Loucy (cell line): Measurements from ENCODE around the gene PTPRN2.

Experiments used
- H2AFZ ChIP-seq: fragments of 200-600 bp; sonication (generic); 2 replicates; pipeline ENCODE4 v1.6.0; 2016; ENCODE audit warnings: antibody characterized with exemption, mild to moderate bottlenecking, low read length, moderate library complexity
- H3F3A ChIP-seq: fragments of 200-600 bp; 2 replicates; pipeline ENCODE4 v1.6.0; 2016; ENCODE audit warnings: antibody characterized with exemption, low read depth, mild to moderate bottlenecking
- H3K27me3 ChIP-seq: fragments of 200-600 bp; sonication (generic); 2 replicates; pipeline ENCODE4 v1.6.1; 2014; ENCODE audit warnings: low read length, mild to moderate bottlenecking; ENCODE audit not compliant: insufficient read depth, poor library complexity, severe bottlenecking
- H3K36me3 ChIP-seq: fragments of 200-600 bp; sonication (generic); 2 replicates; pipeline ENCODE4 v1.6.1; 2016; ENCODE audit warnings: low read length; ENCODE audit not compliant: insufficient read depth
- H3K4me1 ChIP-seq: fragments of 200-600 bp; sonication (generic); 2 replicates; pipeline ENCODE4 v1.5.1; 2014; ENCODE audit warnings: low read length, mild to moderate bottlenecking; ENCODE audit not compliant: insufficient read depth, poor library complexity, severe bottlenecking
- H3K4me2 ChIP-seq: fragments of 200-600 bp; sonication (generic); 2 replicates; pipeline ENCODE4 v1.6.0; 2014; ENCODE audit warnings: antibody characterized with exemption, low read length, low read depth, mild to moderate bottlenecking; ENCODE audit not compliant: poor library complexity, severe bottlenecking
- H3K4me3 ChIP-seq: fragments of 200-600 bp; sonication (generic); 2 replicates; pipeline ENCODE4 v1.5.1; 2014; ENCODE audit warnings: low read length, mild to moderate bottlenecking, mixed read lengths; ENCODE audit not compliant: poor library complexity, severe bottlenecking
- H3K79me2 ChIP-seq: fragments of 200-600 bp; sonication (generic); 2 replicates; pipeline ENCODE4 v1.6.1; 2014; ENCODE audit warnings: low read length; ENCODE audit not compliant: insufficient read depth
- H3K9ac ChIP-seq: fragments of 200-600 bp; sonication (generic); 2 replicates; pipeline ENCODE4 v1.6.0; 2014; ENCODE audit warnings: mild to moderate bottlenecking, low read depth, low read length, moderate library complexity; ENCODE audit not compliant: poor library complexity, severe bottlenecking
- H3K9me2 ChIP-seq: fragments of 200-600 bp; sonication (generic); replicated peaks from 2 replicates; pipeline ENCODE4 v1.6.1; 2016; ENCODE audit warnings: low read depth, low read length, mixed read lengths
- H3K9me3 ChIP-seq: fragments of 200-600 bp; sonication (generic); 2 replicates; pipeline ENCODE4 v1.6.1; 2014; ENCODE audit warnings: mild to moderate bottlenecking, antibody characterized with exemption, low read length, low read depth; ENCODE audit not compliant: insufficient read depth
- H4K20me1 ChIP-seq: fragments of 200-600 bp; sonication (generic); 2 replicates; pipeline ENCODE4 v1.6.0; 2014; ENCODE audit warnings: antibody characterized with exemption, low read length, mild to moderate bottlenecking; ENCODE audit not compliant: insufficient read depth, poor library complexity, severe bottlenecking
- EZH2phosphoT487 ChIP-seq: fragments of 200-600 bp; IDR thresholded peaks from 2 replicates; pipeline ENCODE4 v1.6.1; 2018; ENCODE audit warnings: antibody characterized with exemption, mild to moderate bottlenecking, moderate library complexity, borderline replicate concordance
- TF ChIP-seq, protein P1 (sequence below): fragments of 200-600 bp; sonication (generic); conservative IDR thresholded peaks from 2 replicates; pipeline ENCODE4 v1.5.1; 2014; ENCODE audit warnings: mild to moderate bottlenecking, antibody characterized with exemption, low read length

Gene PTPRN2

DNA sequence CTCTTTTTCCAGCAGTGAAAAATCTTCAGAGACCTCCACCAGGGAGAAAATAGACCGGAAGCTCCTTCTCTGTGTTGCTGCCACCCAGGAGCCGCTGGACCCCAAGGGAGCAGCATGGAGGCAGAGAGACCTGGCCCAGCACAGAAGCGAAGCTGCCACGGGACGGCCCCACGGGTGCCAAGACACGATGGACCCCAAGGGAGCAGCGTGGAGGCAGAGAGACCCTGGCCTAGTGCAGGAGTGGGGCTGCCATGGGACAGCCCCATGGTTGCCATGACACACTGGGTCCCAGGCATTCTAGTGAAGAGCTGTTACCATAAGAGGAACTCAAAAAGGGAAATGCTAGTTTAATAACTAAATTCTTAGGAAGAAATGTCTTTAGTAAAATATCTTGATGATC is 186.3 kb downstream of the PTPRN2 start:
- no peak overlapping the region for H3K4me2 ChIP-seq

DNA sequence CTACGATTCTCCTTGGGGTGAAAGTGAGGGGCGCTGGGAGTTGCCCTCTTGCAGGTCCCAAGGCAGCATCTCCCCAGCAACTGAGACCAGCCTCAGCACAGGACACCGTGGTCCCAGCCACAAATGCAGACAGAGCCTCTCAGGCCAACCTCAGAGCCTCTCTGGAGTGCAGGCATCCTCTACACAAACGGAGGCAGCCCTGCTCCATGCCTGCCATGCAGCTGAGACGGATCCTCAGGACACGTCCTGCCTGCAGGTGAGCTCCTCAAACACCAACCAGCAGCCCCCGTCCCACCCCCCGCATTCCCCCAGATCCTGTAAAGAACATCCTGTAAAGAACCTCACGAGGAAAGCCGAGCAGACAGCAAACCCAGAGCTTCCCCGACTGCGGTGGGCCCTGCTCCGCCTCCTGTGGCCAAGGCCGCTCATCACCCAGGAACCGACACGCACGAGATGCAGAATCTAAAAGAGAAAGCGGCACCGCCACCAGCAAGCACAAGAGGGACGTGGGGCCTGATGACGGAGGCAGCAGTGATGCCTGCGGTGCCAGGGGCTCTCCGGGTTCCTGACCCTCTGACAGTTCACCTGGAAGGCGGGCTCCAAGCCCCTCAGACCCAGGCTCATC is 186.9 kb downstream of the PTPRN2 start:
- Histone ChIP-seq H3F3A (no peaks in the 10 kb centered on the region), H3K9me3 (peaks cover 13% of the 10 kb centered on the region; the same call in 1 of the 2 replicates), H3K9me2 (no peaks in the 10 kb centered on the region), H3K79me2 (no peaks in the 10 kb centered on the region), H3K4me3 (no peak overlapping the region), H3K9ac (no peak overlapping the region), H3K4me1 (no peaks in the 10 kb centered on the region), H4K20me1 (no peaks in the 10 kb centered on the region), H3K27me3 (no peaks in the 10 kb centered on the region), H3K4me2 (no peak overlapping the region), H3K36me3 (no peaks in the 10 kb centered on the region), H2AFZ (no peak overlapping the region)
- TF ChIP-seq, protein P1, sequence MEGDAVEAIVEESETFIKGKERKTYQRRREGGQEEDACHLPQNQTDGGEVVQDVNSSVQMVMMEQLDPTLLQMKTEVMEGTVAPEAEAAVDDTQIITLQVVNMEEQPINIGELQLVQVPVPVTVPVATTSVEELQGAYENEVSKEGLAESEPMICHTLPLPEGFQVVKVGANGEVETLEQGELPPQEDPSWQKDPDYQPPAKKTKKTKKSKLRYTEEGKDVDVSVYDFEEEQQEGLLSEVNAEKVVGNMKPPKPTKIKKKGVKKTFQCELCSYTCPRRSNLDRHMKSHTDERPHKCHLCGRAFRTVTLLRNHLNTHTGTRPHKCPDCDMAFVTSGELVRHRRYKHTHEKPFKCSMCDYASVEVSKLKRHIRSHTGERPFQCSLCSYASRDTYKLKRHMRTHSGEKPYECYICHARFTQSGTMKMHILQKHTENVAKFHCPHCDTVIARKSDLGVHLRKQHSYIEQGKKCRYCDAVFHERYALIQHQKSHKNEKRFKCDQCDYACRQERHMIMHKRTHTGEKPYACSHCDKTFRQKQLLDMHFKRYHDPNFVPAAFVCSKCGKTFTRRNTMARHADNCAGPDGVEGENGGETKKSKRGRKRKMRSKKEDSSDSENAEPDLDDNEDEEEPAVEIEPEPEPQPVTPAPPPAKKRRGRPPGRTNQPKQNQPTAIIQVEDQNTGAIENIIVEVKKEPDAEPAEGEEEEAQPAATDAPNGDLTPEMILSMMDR, result no peak

More for the DNA sequence above, 186.3 kb downstream of the PTPRN2 start:
- no peak overlapping the region for H3K9ac ChIP-seq
- H3K9me2 ChIP-seq, result no peaks in the 10 kb centered on the region
- no peaks in the 10 kb centered on the region for H3K79me2 ChIP-seq
- peaks cover 13% of the 10 kb centered on the region; the same call in 1 of the 2 replicates for H3K9me3 ChIP-seq
- H3K27me3 ChIP-seq, result no peaks in the 10 kb centered on the region
- H3F3A ChIP-seq, result no peaks in the 10 kb centered on the region
- no peak overlapping the region for H3K4me3 ChIP-seq
- TF ChIP-seq EZH2phosphoT487, result no peak
- TF ChIP-seq, protein P1, result no peak
- H3K36me3 ChIP-seq, result no peaks in the 10 kb centered on the region
- H2AFZ ChIP-seq, result no peak overlapping the region
- no peaks in the 10 kb centered on the region for H4K20me1 ChIP-seq
- H3K4me1 ChIP-seq, result no peaks in the 10 kb centered on the region

DNA sequence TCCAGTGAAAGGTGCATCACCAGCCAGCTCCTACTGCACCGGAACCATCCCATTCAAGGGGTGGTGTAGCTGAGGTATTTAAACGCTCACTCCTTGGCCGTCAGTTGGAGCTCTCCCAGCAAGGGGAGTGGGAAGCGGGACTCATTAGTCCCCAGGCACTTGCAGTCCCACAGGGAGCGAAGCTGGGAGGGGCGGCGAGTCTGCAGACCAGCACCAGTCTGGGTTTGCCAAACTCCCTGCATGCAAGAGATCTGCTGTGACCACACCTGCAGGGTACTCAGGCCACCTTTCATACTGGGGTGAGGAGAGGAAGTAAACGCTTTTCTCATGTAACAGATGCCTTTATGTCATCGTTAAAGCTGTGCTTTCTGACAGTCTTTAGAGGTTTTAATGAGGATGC is 187.9 kb downstream of the PTPRN2 start:
- Histone ChIP-seq H3K4me1 (no peaks in the 10 kb centered on the region), H2AFZ (no peak overlapping the region), H3K9me3 (peaks cover 13% of the 10 kb centered on the region; the same call in 1 of the 2 replicates), H3K36me3 (no peaks in the 10 kb centered on the region), H3K4me3 (no peak overlapping the region), H3K79me2 (no peaks in the 10 kb centered on the region), H3K9me2 (no peaks in the 10 kb centered on the region), H4K20me1 (no peaks in the 10 kb centered on the region), H3K9ac (no peak overlapping the region), H3F3A (no peaks in the 10 kb centered on the region), H3K27me3 (no peaks in the 10 kb centered on the region), H3K4me2 (no peak overlapping the region)
- no peak for TF ChIP-seq EZH2phosphoT487

DNA sequence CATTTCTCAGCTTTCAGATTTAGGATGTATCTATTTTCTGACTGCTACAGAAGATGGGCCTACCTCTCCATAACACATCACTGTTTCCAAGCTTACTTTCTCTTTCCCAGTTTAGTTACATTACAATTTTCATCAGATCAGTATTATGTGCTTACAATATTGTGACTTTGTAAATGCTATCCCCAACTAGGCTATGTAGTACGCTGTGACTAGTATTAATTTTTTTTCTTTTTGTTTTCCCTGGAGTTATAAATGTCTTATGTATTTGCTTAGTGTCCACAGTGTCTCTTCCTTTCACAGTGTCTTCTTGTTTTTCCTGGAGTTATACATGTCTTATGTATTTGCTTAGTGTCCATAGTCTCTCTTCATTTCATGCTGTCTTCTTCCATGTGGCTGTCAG is 188.9 kb downstream of the PTPRN2 start:
- H3K9me3 ChIP-seq, result peaks cover 13% of the 10 kb centered on the region; the same call in 1 of the 2 replicates
- no peaks in the 10 kb centered on the region for H3K36me3 ChIP-seq
- no peak overlapping the region for H3K4me3 ChIP-seq
- no peak overlapping the region for H2AFZ ChIP-seq
- no peaks in the 10 kb centered on the region for H3K79me2 ChIP-seq
- no peaks in the 10 kb centered on the region for H3F3A ChIP-seq
- H4K20me1 ChIP-seq, result no peaks in the 10 kb centered on the region
- no peak overlapping the region for H3K9ac ChIP-seq
- H3K27me3 ChIP-seq, result no peaks in the 10 kb centered on the region
- H3K4me1 ChIP-seq, result no peaks in the 10 kb centered on the region
- no peaks in the 10 kb centered on the region for H3K9me2 ChIP-seq
- TF ChIP-seq, protein P1, result no peak
- TF ChIP-seq EZH2phosphoT487, result no peak
- no peak overlapping the region for H3K4me2 ChIP-seq
